AG09309 (cell line): ENCODE results near the gene LOXL3.

Source experiments
- DNase-seq: peaks from one replicate; pipeline ENCODE4 v3.0.0-alpha.2; 2010; ENCODE audit warnings: low read depth
- H3K4me3 ChIP-seq: 2 replicates; pipeline ENCODE4 v1.5.1; 2011; ENCODE audit warnings: mild to moderate bottlenecking, low read depth, low read length, moderate library complexity; ENCODE audit not compliant: control insufficient read depth
- CTCF ChIP-seq: IDR thresholded peaks from 2 replicates; pipeline ENCODE4 v1.5.1; 2011; ENCODE audit warnings: mild to moderate bottlenecking, low read depth, low read length, inconsistent platforms; ENCODE audit not compliant: insufficient read depth, control insufficient read depth; ENCODE audit errors: missing control alignments

Gene LOXL3

GRCh38 chr2:74507926-74508520 is 45.7 kb downstream of the LOXL3 start:
- H3K4me3 ChIP-seq: peak overlapping the region; percentile 84
- no peak for TF ChIP-seq CTCF
- no peak for DNase-seq

GRCh38 chr2:74507145-74507925 is 46.4 kb downstream of the LOXL3 start, which contains the start of gene PCGF1:
Gene PCGF1, minus strand, starts transcription at chr2:74507695. Its CDS starts 27 bp downstream, at chr2:74507668.
- peak; percentile 93 for DNase-seq

GRCh38 chr2:74505448-74506246 is 48.1 kb downstream of the LOXL3 start:
- no peak for TF ChIP-seq CTCF
- peak overlapping the region; percentile 26 for H3K4me3 ChIP-seq
- no peak for DNase-seq

More at GRCh38 chr2:74507145-74507925, 46.4 kb downstream of the LOXL3 start, which contains the start of gene PCGF1:
- peak within 1 kb of the TSS; percentile 84 for H3K4me3 ChIP-seq
- peak; percentile 53 for TF ChIP-seq CTCF

GRCh38 chr2:74504591-74504990 is 49.2 kb downstream of the LOXL3 start:
- no peak overlapping the region for H3K4me3 ChIP-seq
- no peak for TF ChIP-seq CTCF
- DNase-seq: no peak

- peak overlapping the region; percentile 65 for H3K4me3 ChIP-seq
- TF ChIP-seq CTCF: no peak
- DNase-seq: no peak
Measured at GRCh38 chr2:74503506-74504475, 50.0 kb downstream of the LOXL3 start.
